Esophagus squamous epithelium (tissue), 4 donors: ENCODE results near the gene NELFCD.

Source experiments
- CTCF ChIP-seq, 6 experiments: fragments of 450-650 bp in 4 of 6; fragments of 200-600 bp in 2 of 6; sonication (generic) in 2 of 6; IDR thresholded peaks; one replicate each; pipeline ENCODE4 v1.5.1; 2016 to 2019; ENCODE audit warnings: antibody characterized with exemption in 6 of 6, mild to moderate bottlenecking in 4 of 6, moderate library complexity in 4 of 6
- POLR2A ChIP-seq, 4 donors: fragments of 450-650 bp; IDR thresholded peaks; one replicate each; pipeline ENCODE4 v1.6.1; 2017; ENCODE audit warnings: antibody characterized with exemption in 4 of 4, mild to moderate bottlenecking in 4 of 4, moderate library complexity in 3 of 4

GRCh38 chr20:59032713-59033059, 51.6 kb downstream of the NELFCD start:
- peak in 5 of 6 experiments; percentile 0 to 51 (median 28) for TF ChIP-seq CTCF (IDR thresholded peaks at IDR 0.05)
- no peak for TF ChIP-seq POLR2A (IDR thresholded peaks at IDR 0.05)
